ENCODE results near the gene CNNM1. TPM values are rescaled to one million over a fixed set of nuclear protein-coding genes. Genes with fewer than 3 reads are reported as not detected.

CNNM1 gene
- total RNA-seq, 4 donors from 2014 or later = 2.3 to 4.4 (median 4.2) TPM

DNA sequence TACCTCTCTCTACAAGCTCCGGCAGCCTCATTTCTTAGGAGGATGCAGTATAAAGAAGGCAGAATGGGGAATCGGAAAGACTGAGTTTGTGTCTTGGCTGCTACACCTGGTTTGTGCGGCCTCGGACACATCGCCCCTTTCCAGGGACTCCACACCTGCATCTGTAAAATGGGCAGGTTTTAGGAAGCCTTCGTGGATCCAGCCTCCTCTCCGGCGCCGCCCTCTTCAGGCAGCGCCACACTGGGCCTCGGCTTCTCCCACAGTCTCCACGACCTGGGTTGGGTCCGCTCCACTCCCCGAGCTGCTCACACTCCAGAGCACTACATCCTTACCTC, 100.9 kb downstream of the CNNM1 start:
- Histone ChIP-seq H3K27me3 (no peaks in the 10 kb centered on the region), H3K4me3 (peak overlapping the region; percentile 64), H3K4me1 (peaks cover 23% of the 10 kb centered on the region), H3K36me3 (peaks cover 11% of the 10 kb centered on the region), H3K27ac (peak overlapping the region; percentile 88), H3K9me3 (no peaks in the 10 kb centered on the region)
- TF ChIP-seq POLR2A (IDR thresholded peaks at IDR 0.05) (no peak), EP300 (IDR thresholded peaks at IDR 0.05) (no peak), POLR2AphosphoS5 (IDR thresholded peaks at IDR 0.05) (no peak)
- TF ChIP-seq, protein P1, sequence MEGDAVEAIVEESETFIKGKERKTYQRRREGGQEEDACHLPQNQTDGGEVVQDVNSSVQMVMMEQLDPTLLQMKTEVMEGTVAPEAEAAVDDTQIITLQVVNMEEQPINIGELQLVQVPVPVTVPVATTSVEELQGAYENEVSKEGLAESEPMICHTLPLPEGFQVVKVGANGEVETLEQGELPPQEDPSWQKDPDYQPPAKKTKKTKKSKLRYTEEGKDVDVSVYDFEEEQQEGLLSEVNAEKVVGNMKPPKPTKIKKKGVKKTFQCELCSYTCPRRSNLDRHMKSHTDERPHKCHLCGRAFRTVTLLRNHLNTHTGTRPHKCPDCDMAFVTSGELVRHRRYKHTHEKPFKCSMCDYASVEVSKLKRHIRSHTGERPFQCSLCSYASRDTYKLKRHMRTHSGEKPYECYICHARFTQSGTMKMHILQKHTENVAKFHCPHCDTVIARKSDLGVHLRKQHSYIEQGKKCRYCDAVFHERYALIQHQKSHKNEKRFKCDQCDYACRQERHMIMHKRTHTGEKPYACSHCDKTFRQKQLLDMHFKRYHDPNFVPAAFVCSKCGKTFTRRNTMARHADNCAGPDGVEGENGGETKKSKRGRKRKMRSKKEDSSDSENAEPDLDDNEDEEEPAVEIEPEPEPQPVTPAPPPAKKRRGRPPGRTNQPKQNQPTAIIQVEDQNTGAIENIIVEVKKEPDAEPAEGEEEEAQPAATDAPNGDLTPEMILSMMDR (IDR thresholded peaks at IDR 0.05) = no peak
- 14% methylated on average over 14 of the region's 14 CpGs for WGBS
- DNase-seq (ENCODE audit: low spot score in 2 of 2) = no peak

DNA sequence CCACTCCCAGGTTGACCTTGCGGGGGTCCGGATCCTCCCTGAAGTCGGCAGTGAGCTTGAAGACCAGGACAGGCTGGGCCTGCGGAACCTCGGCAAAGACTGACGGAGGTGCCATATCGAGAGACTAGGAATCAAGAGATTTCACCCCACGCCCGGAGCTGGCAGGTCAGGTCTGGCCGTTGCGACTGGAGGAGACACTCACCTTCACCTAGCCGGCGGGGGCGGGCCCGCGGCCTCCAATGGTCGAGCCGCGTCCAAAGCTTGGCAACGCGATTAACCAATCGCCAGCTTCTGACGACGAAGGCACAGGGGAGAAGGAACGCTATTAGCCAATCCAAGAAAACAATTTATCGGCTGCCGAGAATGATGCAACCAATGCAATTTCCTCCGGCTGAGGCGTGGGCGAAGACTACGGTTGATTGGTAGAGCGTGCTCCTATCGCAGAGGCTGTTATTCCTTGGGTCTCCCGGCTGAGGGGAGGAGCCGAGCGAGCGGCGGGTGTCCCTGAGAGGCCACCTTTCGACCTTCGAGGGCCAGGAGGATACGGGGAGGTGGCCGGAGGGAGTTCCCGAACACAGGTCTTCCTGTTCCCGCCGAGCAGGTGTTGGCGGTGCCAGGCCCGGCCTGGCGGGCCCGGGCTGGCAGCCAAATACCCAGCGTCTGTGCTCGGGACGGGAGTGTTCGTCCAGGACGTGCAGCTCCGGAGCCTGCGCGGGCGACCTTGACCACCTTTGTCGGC, 101.5 kb downstream of the CNNM1 start, which contains the start of gene GOT1:
GOT1 (minus strand) TSS at position 174 of the 739 bp plus-strand sequence; CDS start at position 115, 59 bp downstream.
- Histone ChIP-seq H3K4me1 (peaks cover 24% of the 10 kb centered on the region), H3K27me3 (no peaks in the 10 kb centered on the region), H3K36me3 (peaks cover 6% of the 10 kb centered on the region), H3K27ac (peak within 1 kb of the TSS; percentile 88), H3K4me3 (peak within 1 kb of the TSS; percentile 64), H3K9me3 (no peaks in the 10 kb centered on the region)
- 0% methylated on average over 31 of the region's 59 CpGs for WGBS
- DNase-seq (ENCODE audit: low spot score in 2 of 2) = peak; percentile 97 to 99
- TF ChIP-seq, protein P1 (IDR thresholded peaks at IDR 0.05) = no peak
- TF ChIP-seq POLR2A (IDR thresholded peaks at IDR 0.05) (peak; percentile 38 to 51), POLR2AphosphoS5 (IDR thresholded peaks at IDR 0.05) (peak in 1 of 3 donors; percentile 95)

DNA sequence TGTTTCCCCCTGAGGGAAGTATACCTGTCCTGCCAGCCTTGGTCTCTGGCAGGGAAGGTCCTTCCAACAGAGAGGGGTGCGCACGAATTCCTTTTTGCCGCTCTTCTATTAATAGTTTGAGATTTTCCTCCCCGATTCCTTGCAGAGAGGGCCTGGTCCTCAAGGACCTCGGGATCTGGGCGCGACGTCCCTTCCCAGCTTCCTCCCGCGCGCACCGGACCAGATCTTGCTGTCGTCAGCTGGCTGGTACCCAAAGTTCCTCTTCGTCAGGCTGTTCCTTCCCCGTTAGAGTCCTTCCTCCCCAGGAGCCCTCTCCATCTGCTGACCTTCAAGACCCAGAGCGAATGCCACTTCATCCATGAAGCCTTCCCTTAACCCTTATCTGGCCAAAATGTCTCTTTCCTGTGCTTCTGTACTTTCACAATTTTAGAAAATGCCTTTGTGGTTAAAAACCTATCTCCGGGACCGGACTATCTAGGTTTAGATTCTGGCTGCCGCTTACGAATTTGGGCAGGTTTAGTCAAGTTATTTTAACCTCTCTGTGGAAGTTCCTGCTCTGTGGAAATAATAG, 102.1 kb downstream of the CNNM1 start:
- H3K27me3 ChIP-seq = no peaks in the 10 kb centered on the region
- H3K4me1 ChIP-seq = peaks cover 26% of the 10 kb centered on the region
- peak; percentile 86 for DNase-seq (ENCODE audit: low spot score in 2 of 2)
- H3K4me3 ChIP-seq = peak overlapping the region; percentile 64
- no peaks in the 10 kb centered on the region for H3K9me3 ChIP-seq
- peak overlapping the region; percentile 88 for H3K27ac ChIP-seq
- TF ChIP-seq POLR2AphosphoS5 (IDR thresholded peaks at IDR 0.05) = no peak
- TF ChIP-seq EP300 (IDR thresholded peaks at IDR 0.05) = peak; percentile 40
- 1% methylated on average over 20 of the region's 20 CpGs for whole genome bisulfite sequencing
- H3K36me3 ChIP-seq = no peaks in the 10 kb centered on the region

DNA sequence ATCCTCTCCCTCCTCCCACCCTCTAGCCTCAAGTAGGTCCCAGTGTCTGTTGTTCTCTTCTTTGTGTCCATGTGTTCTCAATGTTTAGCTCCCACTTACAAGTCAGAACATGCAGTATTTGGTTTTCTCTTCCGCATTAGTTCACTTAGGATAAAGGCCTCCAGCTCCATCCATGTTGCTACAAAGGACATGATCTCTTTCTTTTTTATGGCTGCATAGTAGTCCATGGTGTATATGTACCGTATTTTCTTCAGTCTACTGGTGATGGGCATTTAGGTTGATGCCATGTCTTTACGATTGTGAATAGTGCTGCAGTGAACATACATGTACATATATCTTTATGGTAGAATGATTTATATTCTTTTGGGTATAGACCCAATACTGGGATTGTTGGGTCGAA, 102.9 kb downstream of the CNNM1 start:
- Histone ChIP-seq H3K4me1 (peaks cover 28% of the 10 kb centered on the region), H3K36me3 (no peaks in the 10 kb centered on the region), H3K27me3 (no peaks in the 10 kb centered on the region), H3K4me3 (peak overlapping the region; percentile 64), H3K9me3 (no peaks in the 10 kb centered on the region), H3K27ac (no peak overlapping the region)
- DNase-seq (ENCODE audit: low spot score in 2 of 2) = no peak
- TF ChIP-seq POLR2AphosphoS5 (IDR thresholded peaks at IDR 0.05) = no peak
- 94% methylated on average over 4 of the region's 4 CpGs for WGBS

DNA sequence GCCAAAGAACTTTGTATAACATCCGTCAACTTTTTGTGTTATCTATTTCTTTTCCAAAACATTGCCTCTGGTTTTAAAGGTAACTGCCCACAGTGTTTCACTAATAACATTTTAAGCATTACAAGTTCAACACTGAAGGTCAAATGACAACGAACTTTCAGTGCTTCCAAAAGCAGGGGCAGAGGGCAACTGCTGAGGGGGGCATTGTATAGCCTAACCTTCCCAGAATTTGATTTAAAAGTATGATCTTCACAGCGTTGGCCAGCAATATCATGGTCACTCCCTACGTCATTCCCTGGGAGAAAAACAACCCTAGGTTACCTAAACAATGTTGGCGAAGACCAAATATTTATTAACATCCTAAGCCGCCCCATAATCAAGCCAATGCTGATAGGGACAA, 103.7 kb downstream of the CNNM1 start:
- H3K36me3 ChIP-seq = no peaks in the 10 kb centered on the region
- no peak for DNase-seq (ENCODE audit: low spot score in 2 of 2)
- 88% methylated on average over 6 of the region's 6 CpGs for WGBS
- no peak for TF ChIP-seq POLR2A (IDR thresholded peaks at IDR 0.05)
- TF ChIP-seq, protein P1 (IDR thresholded peaks at IDR 0.05) = no peak
- no peak for TF ChIP-seq POLR2AphosphoS5 (IDR thresholded peaks at IDR 0.05)
- TF ChIP-seq EP300 (IDR thresholded peaks at IDR 0.05) = no peak
- H3K4me1 ChIP-seq = peaks cover 28% of the 10 kb centered on the region
- H3K4me3 ChIP-seq = no peak overlapping the region
- H3K9me3 ChIP-seq = no peaks in the 10 kb centered on the region
- no peak overlapping the region for H3K27ac ChIP-seq
- no peaks in the 10 kb centered on the region for H3K27me3 ChIP-seq

DNA sequence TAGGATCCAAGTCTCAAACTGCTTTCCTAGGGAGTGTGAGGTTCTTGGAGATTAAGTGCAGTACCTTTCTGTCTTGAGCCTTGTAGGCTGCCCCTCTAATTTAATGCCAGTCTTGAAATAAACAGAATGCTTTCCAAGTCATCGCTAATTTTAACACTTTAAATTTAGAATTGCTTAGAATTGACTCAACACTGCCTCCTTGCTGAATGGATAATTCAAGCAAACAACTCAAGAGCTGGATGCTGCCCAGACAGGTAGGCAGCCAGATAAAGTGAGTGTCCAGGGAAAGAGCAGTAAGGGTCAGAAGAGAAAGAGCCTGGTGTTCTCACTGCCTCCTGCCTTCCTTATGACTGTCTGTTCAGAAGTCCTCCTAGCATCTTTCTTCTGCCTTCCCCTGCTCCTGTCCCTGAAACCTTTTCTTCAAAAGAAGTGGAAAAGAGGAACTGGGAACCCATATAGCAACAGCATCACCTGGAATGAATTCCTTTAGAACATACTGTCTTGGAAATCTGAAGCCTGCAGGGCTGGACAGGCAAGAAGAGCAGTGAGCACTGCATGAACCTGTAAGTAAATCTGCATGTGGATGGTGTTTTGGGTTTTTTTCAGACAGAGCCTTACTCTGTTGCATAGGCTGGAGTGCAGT, 104.3 kb downstream of the CNNM1 start:
- Histone ChIP-seq H3K4me3 (no peak overlapping the region), H3K4me1 (peaks cover 28% of the 10 kb centered on the region), H3K36me3 (no peaks in the 10 kb centered on the region), H3K27me3 (no peaks in the 10 kb centered on the region), H3K9me3 (no peaks in the 10 kb centered on the region), H3K27ac (no peak overlapping the region)
- WGBS = 17% methylated on average over 1 of the region's 1 CpG
- no peak for DNase-seq (ENCODE audit: low spot score in 2 of 2)
- TF ChIP-seq POLR2A (IDR thresholded peaks at IDR 0.05) (no peak), EP300 (IDR thresholded peaks at IDR 0.05) (no peak), POLR2AphosphoS5 (IDR thresholded peaks at IDR 0.05) (no peak)
- TF ChIP-seq, protein P1 (IDR thresholded peaks at IDR 0.05) = no peak

Measured in suprapubic skin (tissue), 4 donors.